Dedifferentiated amniotic fluid mesenchymal stem cell (primary cell): ENCODE measurements around the gene SLC13A3.

Experiments used
- DNase-seq: peaks from one replicate; pipeline ENCODE4 v3.0.0-alpha.2; 2016; ENCODE audit errors: extremely low spot score

SLC13A3 gene

GRCh38 chr20:46636514-46636913 lies 14.7 kb downstream of the SLC13A3 start:
- DNase-seq = no peak

- no peak for DNase-seq
These were observed 15.6 kb downstream of the SLC13A3 start for GRCh38 chr20:46635514-46636136.

GRCh38 chr20:46634528-46634927 lies 16.7 kb downstream of the SLC13A3 start:
- DNase-seq = no peak

- DNase-seq = no peak
These were observed 19.3 kb downstream of the SLC13A3 start for GRCh38 chr20:46631874-46632446.

GRCh38 chr20:46631212-46631869 lies 19.9 kb downstream of the SLC13A3 start:
- DNase-seq = no peak

- no peak for DNase-seq
These were observed 21.0 kb downstream of the SLC13A3 start for GRCh38 chr20:46630306-46630705.

- no peak for DNase-seq
These were observed 21.9 kb downstream of the SLC13A3 start for GRCh38 chr20:46629341-46629740.

- DNase-seq = no peak
These were observed 24.0 kb downstream of the SLC13A3 start for GRCh38 chr20:46627234-46627633.

- no peak for DNase-seq
These were observed 24.5 kb downstream of the SLC13A3 start for GRCh38 chr20:46626758-46627157.

GRCh38 chr20:46625875-46626373 lies 25.3 kb downstream of the SLC13A3 start:
- DNase-seq = no peak

- DNase-seq = no peak
These were observed 26.3 kb downstream of the SLC13A3 start for GRCh38 chr20:46624946-46625345.

- no peak for DNase-seq
These were observed 29.1 kb downstream of the SLC13A3 start for GRCh38 chr20:46622165-46622564.

- DNase-seq = no peak
These were observed 29.8 kb downstream of the SLC13A3 start for GRCh38 chr20:46621492-46621891.

GRCh38 chr20:46619445-46619844 lies 31.8 kb downstream of the SLC13A3 start:
- no peak for DNase-seq

GRCh38 chr20:46618316-46619100 lies 32.8 kb downstream of the SLC13A3 start:
- no peak for DNase-seq

GRCh38 chr20:46614503-46614902 lies 36.8 kb downstream of the SLC13A3 start:
- DNase-seq = no peak

GRCh38 chr20:46610145-46610544 lies 41.1 kb downstream of the SLC13A3 start:
- DNase-seq = no peak

- DNase-seq = no peak
These were observed 42.2 kb downstream of the SLC13A3 start for GRCh38 chr20:46609043-46609442.

- no peak for DNase-seq
These were observed 43.3 kb downstream of the SLC13A3 start for GRCh38 chr20:46607849-46608497.

GRCh38 chr20:46607191-46607848 lies 43.9 kb downstream of the SLC13A3 start:
- no peak for DNase-seq

GRCh38 chr20:46606817-46607190 lies 44.5 kb downstream of the SLC13A3 start:
- DNase-seq = no peak
